SH-SY5Y (cell line): ENCODE results near the gene TMEM39B.

Experiments
- GATA2 ChIP-seq: IDR thresholded peaks from 2 replicates; pipeline ENCODE4 v1.6.1; 2011; ENCODE audit warnings: mild to moderate bottlenecking, low read depth, low read length
- GATA3 ChIP-seq: IDR thresholded peaks from 2 replicates; pipeline ENCODE4 v1.6.1; 2011; ENCODE audit warnings: low read depth, mild to moderate bottlenecking, low read length, moderate library complexity

Gene TMEM39B

GRCh38 chr1:32127409-32128198, 54.9 kb downstream of the TMEM39B start:
- no peak for TF ChIP-seq GATA3
- no peak for TF ChIP-seq GATA2

- TF ChIP-seq GATA2 (no peak), GATA3 (no peak)
These were observed 55.7 kb downstream of the TMEM39B start for GRCh38 chr1:32128479-32128878.

GRCh38 chr1:32128964-32129363, 56.2 kb downstream of the TMEM39B start:
- TF ChIP-seq GATA2 = no peak

- TF ChIP-seq GATA3 (no peak), GATA2 (no peak)
These were observed 64.4 kb downstream of the TMEM39B start for GRCh38 chr1:32137111-32137510.

GRCh38 chr1:32138965-32139364, 66.2 kb downstream of the TMEM39B start:
- TF ChIP-seq GATA3 (no peak), GATA2 (no peak)

- TF ChIP-seq GATA3 (no peak), GATA2 (no peak)
These were observed 69.9 kb downstream of the TMEM39B start for GRCh38 chr1:32142446-32143301.

GRCh38 chr1:32144033-32144432, 71.3 kb downstream of the TMEM39B start:
- no peak for TF ChIP-seq GATA3
- no peak for TF ChIP-seq GATA2

- no peak for TF ChIP-seq GATA2
- TF ChIP-seq GATA3 = no peak
These were observed 78.1 kb downstream of the TMEM39B start for GRCh38 chr1:32150847-32151246.

GRCh38 chr1:32151319-32151787, 78.6 kb downstream of the TMEM39B start:
- TF ChIP-seq GATA2 = no peak
